Endothelial cell of umbilical vein (primary cell): ENCODE measurements around the gene CTNND2. TPM values are rescaled to one million over a fixed set of nuclear protein-coding genes. Genes with fewer than 3 reads are reported as not detected.

Source experiments
- BruUV-seq: library from RNA; stranded (reverse); fragments of 400-500 nt; replicated peaks from 2 replicates; lab custom pipeline; 2021; lab: Mats Ljungman, UMichigan
- CTCF ChIA-PET: fragments of 300-600, 350-600 bp; sonication (Branson Sonifier 250); formaldehyde crosslinking; loops from one replicate; lab custom pipeline; 2021; ENCODE audit warnings: antibody characterized with exemption, inconsistent platforms; lab: Charles Lee
- POLR2A ChIA-PET: fragments of 300-600, 350-600 bp; sonication (Branson Sonifier 250); formaldehyde crosslinking; loops from one replicate; lab custom pipeline; 2021; ENCODE audit warnings: antibody characterized with exemption, inconsistent platforms; lab: Charles Lee
- DNase-seq: peaks from one replicate; pipeline ENCODE4 v3.0.0-alpha.2; 2011; ENCODE audit warnings: low read depth, low spot score
- FAIRE-seq: peaks from 2 replicates; lab custom pipeline; 2011; peaks lifted over from hg19 to GRCh38; lab: Jason Lieb, UNC
- H2AFZ ChIP-seq: 2 replicates; pipeline ENCODE4 v1.6.0; 2012; ENCODE audit warnings: low read depth, low read length, control low read depth, inconsistent platforms
- H3K27ac ChIP-seq: 2 replicates; pipeline ENCODE4 v1.5.1; 2011; ENCODE audit warnings: low read depth, mild to moderate bottlenecking, control low read depth, low read length, moderate library complexity; ENCODE audit not compliant: insufficient read depth
- H3K27me3 ChIP-seq, 2 experiments: 2 replicates each; pipeline versions ENCODE4 v1.6.0 to v1.6.1; 2011; ENCODE audit warnings: low read length in 2 of 2, mixed read lengths in 1 of 2; ENCODE audit not compliant: control insufficient read depth in 2 of 2, insufficient read depth in 2 of 2
- H3K36me3 ChIP-seq, 2 experiments: 2 replicates in 1 of 2; 3 replicates in 1 of 2; pipeline ENCODE4 v1.5.1; 2011; ENCODE audit warnings: low read length in 2 of 2, mild to moderate bottlenecking in 1 of 2, moderate library complexity in 1 of 2; ENCODE audit not compliant: control insufficient read depth in 2 of 2, insufficient read depth in 2 of 2; ENCODE audit errors: extremely low read depth in 1 of 2
- H3K4me1 ChIP-seq: 3 replicates; pipeline ENCODE4 v1.5.1; 2011; ENCODE audit warnings: mild to moderate bottlenecking, low read length; ENCODE audit not compliant: control insufficient read depth, insufficient read depth; ENCODE audit errors: extremely low read depth
- H3K4me2 ChIP-seq: 2 replicates; pipeline ENCODE4 v1.6.1; 2011; ENCODE audit warnings: low read length, control low read depth, mixed read lengths; ENCODE audit not compliant: insufficient read depth
- H3K4me3 ChIP-seq, 3 experiments: fragments of 200-600 bp in 1 of 3; sonication (generic), shearing (Covaris generic) in 1 of 3; replicated peaks in 1 of 3; 2 replicates each; pipeline ENCODE4 v1.5.1; 2011 to 2016; ENCODE audit warnings: control low read depth in 3 of 3, low read length in 3 of 3, mild to moderate bottlenecking in 2 of 3, inconsistent platforms in 1 of 3, low read depth in 1 of 3, moderate library complexity in 1 of 3; ENCODE audit not compliant: insufficient read depth in 1 of 3
- H3K79me2 ChIP-seq: 2 replicates; pipeline ENCODE4 v1.6.0; 2012; ENCODE audit warnings: low read length, inconsistent platforms; ENCODE audit not compliant: control insufficient read depth, insufficient read depth
- H3K9ac ChIP-seq: replicated peaks from 2 replicates; pipeline ENCODE3; 2011; ENCODE audit warnings: low read length, control low read depth; ENCODE audit not compliant: insufficient read depth; ENCODE audit errors: extremely low read depth
- H3K9me1 ChIP-seq: replicated peaks from 3 replicates; pipeline ENCODE4 v1.6.0; 2011; ENCODE audit warnings: mild to moderate bottlenecking, low read length; ENCODE audit not compliant: control insufficient read depth, insufficient read depth; ENCODE audit errors: extremely low read depth
- H3K9me3 ChIP-seq: replicated peaks from 2 replicates; pipeline ENCODE4 v1.5.1; 2012; ENCODE audit warnings: low read length, inconsistent platforms; ENCODE audit not compliant: control insufficient read depth, insufficient read depth
- H4K20me1 ChIP-seq: replicated peaks from 2 replicates; pipeline ENCODE3; 2011; ENCODE audit warnings: mild to moderate bottlenecking, low read length; ENCODE audit not compliant: control insufficient read depth, insufficient read depth; ENCODE audit errors: extremely low read depth
- EZH2 ChIP-seq: IDR thresholded peaks from 2 replicates; pipeline ENCODE4 v1.6.1; 2012; ENCODE audit warnings: borderline replicate concordance, low read depth, mild to moderate bottlenecking, moderate library complexity, low read length, inconsistent platforms; ENCODE audit not compliant: severe bottlenecking
- FOS ChIP-seq: IDR thresholded peaks from 2 replicates; pipeline ENCODE4 v1.6.1; 2011; ENCODE audit warnings: mild to moderate bottlenecking, low read length, moderate library complexity, borderline replicate concordance; ENCODE audit not compliant: insufficient read depth
- GATA2 ChIP-seq: IDR thresholded peaks from 2 replicates; pipeline ENCODE4 v1.7.0; 2011; ENCODE audit warnings: low read depth, mild to moderate bottlenecking, moderate library complexity, mixed read lengths, low read length; ENCODE audit not compliant: insufficient read length, insufficient read depth
- JUN ChIP-seq: IDR thresholded peaks from 2 replicates; pipeline ENCODE4 v1.6.1; 2011; ENCODE audit warnings: borderline replicate concordance, low read depth; ENCODE audit not compliant: insufficient read length, insufficient read depth
- MAX ChIP-seq: IDR thresholded peaks from 2 replicates; pipeline ENCODE4 v1.6.1; 2011; ENCODE audit not compliant: insufficient read depth, insufficient read length
- MYC ChIP-seq: IDR thresholded peaks from one replicate; pipeline ENCODE4 v1.6.1; 2011; ENCODE audit warnings: mild to moderate bottlenecking, low read depth, low read length
- POLR2A ChIP-seq: IDR thresholded peaks from 2 replicates; pipeline ENCODE4 v1.6.1; 2012; ENCODE audit warnings: low read depth, mild to moderate bottlenecking, control low read depth, low read length
- POLR2AphosphoS5 ChIP-seq: IDR thresholded peaks from 2 replicates; pipeline ENCODE4 v1.6.1; 2012; ENCODE audit warnings: low read depth, mild to moderate bottlenecking, control low read depth, low read length, moderate library complexity; ENCODE audit not compliant: insufficient read depth
- dilution Hi-C: fragments of 300-500 bp; cut with MboI; formaldehyde crosslinking; loops from one replicate; pipeline ENCODE4 v1.15.0; 2019; ENCODE audit warnings: low sequenced_read_pairs; ENCODE audit not compliant: extremely low pct_ligation_motif_present
- intact Hi-C: fragments of 100-400 bp; cut with micrococcal nuclease; formaldehyde crosslinking; loops from one replicate; pipeline ENCODE4 v1.10.0; 2022
- polyA plus RNA-seq, 4 experiments: library from polyadenylated mRNA; depleted of rRNA in 3 of 4; stranded (reverse) in 3 of 4; unstranded in 1 of 4; fragments of >200 nt; gene quantifications; 2 replicates each; pipeline versions ENCODE4 v1.2.1 to v1.2.3, GENCODE V29; 2011 to 2012; ENCODE audit warnings: missing spikeins in 1 of 4
- total RNA-seq: library from RNA; stranded (reverse); gene quantifications from 2 replicates; pipeline ENCODE4 v1.2.3, GENCODE V29; 2021

CTNND2 gene
- total and polyA plus RNA-seq, 2 donors (not counting 3 experiments of a cell fraction or from before 2014, with no cell fraction given) = not detected

DNA sequence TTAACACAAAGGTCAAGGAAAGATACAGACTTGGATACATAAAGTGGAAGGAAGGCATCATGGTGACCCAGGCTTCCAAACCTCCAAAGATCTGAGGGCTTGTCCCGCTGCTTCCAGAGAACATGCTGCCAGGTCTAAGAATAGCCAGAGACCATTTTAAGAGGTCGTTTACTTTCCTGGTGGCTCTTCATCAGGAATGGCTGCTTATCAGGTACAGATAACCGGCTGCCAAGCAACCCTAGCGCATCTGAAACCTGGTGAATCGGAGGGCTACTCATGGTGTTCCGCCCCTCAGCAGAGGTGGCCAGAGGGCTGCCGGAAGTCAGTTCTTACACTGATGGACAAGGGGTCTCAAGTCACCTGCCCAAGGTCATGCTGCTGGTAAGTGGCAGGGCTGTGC lies 892.0 kb downstream of the CTNND2 start:
- intact Hi-C loops (no loop called here), dilution Hi-C loops (no loop called here)
- no peak for DNase-seq
- ChIA-PET CTCF (no interaction called here), POLR2A (no interaction called here)
- no peak overlapping the region for H3K4me2 ChIP-seq
- H3K9me1 ChIP-seq = no peaks in the 10 kb centered on the region
- H3K79me2 ChIP-seq = no peaks in the 10 kb centered on the region
- no peaks in the 10 kb centered on the region for H3K36me3 ChIP-seq
- FAIRE-seq = no peak
- no peak overlapping the region for H3K27ac ChIP-seq
- H3K4me3 ChIP-seq = no peak overlapping the region
- H3K9me3 ChIP-seq = no peaks in the 10 kb centered on the region
- H4K20me1 ChIP-seq = no peaks in the 10 kb centered on the region
- TF ChIP-seq JUN (no peak), POLR2A (no peak), POLR2AphosphoS5 (no peak), GATA2 (no peak), EZH2 (no peak), FOS (no peak), MAX (no peak), MYC (no peak)
- no peak overlapping the region for H3K9ac ChIP-seq
- BruUV-seq = no TSS peak
- H2AFZ ChIP-seq = no peak overlapping the region
- no peaks in the 10 kb centered on the region for H3K4me1 ChIP-seq
- no peaks in the 10 kb centered on the region for H3K27me3 ChIP-seq
